Umbilical cord (tissue), 2 donors: Measurements from ENCODE around the gene CIRBP. TPM values are rescaled to one million over a fixed set of nuclear protein-coding genes. Genes with fewer than 3 reads are reported as not detected.

Source experiments
- DNase-seq: peaks from one replicate; pipeline ENCODE4 v3.0.0-alpha.2; 2015; ENCODE audit warnings: low spot score
- total RNA-seq: library from RNA; depleted of rRNA; stranded (reverse); fragments of >200 nt; gene quantifications from one replicate; pipeline ENCODE4 v1.2.3, GENCODE V29; 2014; ENCODE audit warnings: low replicate concordance; ENCODE audit not compliant: insufficient read depth

Gene CIRBP
- total RNA-seq, 1 donor from 2014 or later = 319 TPM

GRCh38 chr19:1266916-1267476, 2.1 kb upstream of the CIRBP start:
- no peak for DNase-seq

GRCh38 chr19:1267477-1268225, 1.5 kb upstream of the CIRBP start:
- DNase-seq = no peak

- DNase-seq = no peak
Observed at GRCh38 chr19:1268226-1269064, 687 bp upstream of the CIRBP start.

- DNase-seq = peak; percentile 89
Observed at GRCh38 chr19:1269478-1270212, 513 bp downstream of the CIRBP start.

GRCh38 chr19:1270213-1270853, 1.2 kb downstream of the CIRBP start:
- no peak for DNase-seq

- DNase-seq = no peak
Observed at GRCh38 chr19:1270854-1271527, 1.9 kb downstream of the CIRBP start.

GRCh38 chr19:1271528-1272422, 2.6 kb downstream of the CIRBP start:
- no peak for DNase-seq

- no peak for DNase-seq
Observed at GRCh38 chr19:1272423-1273262, 3.5 kb downstream of the CIRBP start.

- no peak for DNase-seq
Observed at GRCh38 chr19:1273263-1274041, 4.3 kb downstream of the CIRBP start.

GRCh38 chr19:1274081-1274851, 5.1 kb downstream of the CIRBP start:
- no peak for DNase-seq

GRCh38 chr19:1274852-1275259, 5.7 kb downstream of the CIRBP start:
- no peak for DNase-seq

GRCh38 chr19:1275260-1275975, 6.3 kb downstream of the CIRBP start, which contains the start of gene FAM174C:
Gene FAM174C, plus strand, starts transcription at chr19:1275530. Its CDS starts 20 bp downstream, at chr19:1275550.
- DNase-seq = peak; percentile 97

GRCh38 chr19:1275976-1276627, 7.0 kb downstream of the CIRBP start:
- DNase-seq = no peak

- DNase-seq = no peak
Observed at GRCh38 chr19:1276628-1277022, 7.5 kb downstream of the CIRBP start.

GRCh38 chr19:1277061-1277460, 7.9 kb downstream of the CIRBP start:
- no peak for DNase-seq

GRCh38 chr19:1278074-1278473, 8.9 kb downstream of the CIRBP start:
- no peak for DNase-seq
